NCI-H460 (cell line): ENCODE measurements around the gene CCND3. TPM values are rescaled to one million over a fixed set of nuclear protein-coding genes. Genes with fewer than 3 reads are reported as not detected.

Experiments
- DNase-seq: peaks from one replicate; pipeline ENCODE4 v3.0.0-alpha.2; 2016; ENCODE audit warnings: low read depth; ENCODE audit errors: extremely low read depth
- polyA plus RNA-seq: library from polyadenylated mRNA; depleted of rRNA; stranded (reverse); fragments of >200 nt; gene quantifications from 2 replicates; pipeline ENCODE4 v1.2.3, GENCODE V29; 2014; cell fraction: nucleus; rRNA removed
- total RNA-seq: library from RNA; depleted of rRNA; stranded (reverse); fragments of >200 nt; shearing (Covaris generic); gene quantifications from 2 replicates; pipeline ENCODE4 v1.2.3, GENCODE V29; 2014; rRNA removed

Gene CCND3
- total RNA-seq: 18.9 and 19.8 TPM in 2 replicates
- polyA plus RNA-seq: 45.0 and 45.5 TPM in 2 replicates

DNA sequence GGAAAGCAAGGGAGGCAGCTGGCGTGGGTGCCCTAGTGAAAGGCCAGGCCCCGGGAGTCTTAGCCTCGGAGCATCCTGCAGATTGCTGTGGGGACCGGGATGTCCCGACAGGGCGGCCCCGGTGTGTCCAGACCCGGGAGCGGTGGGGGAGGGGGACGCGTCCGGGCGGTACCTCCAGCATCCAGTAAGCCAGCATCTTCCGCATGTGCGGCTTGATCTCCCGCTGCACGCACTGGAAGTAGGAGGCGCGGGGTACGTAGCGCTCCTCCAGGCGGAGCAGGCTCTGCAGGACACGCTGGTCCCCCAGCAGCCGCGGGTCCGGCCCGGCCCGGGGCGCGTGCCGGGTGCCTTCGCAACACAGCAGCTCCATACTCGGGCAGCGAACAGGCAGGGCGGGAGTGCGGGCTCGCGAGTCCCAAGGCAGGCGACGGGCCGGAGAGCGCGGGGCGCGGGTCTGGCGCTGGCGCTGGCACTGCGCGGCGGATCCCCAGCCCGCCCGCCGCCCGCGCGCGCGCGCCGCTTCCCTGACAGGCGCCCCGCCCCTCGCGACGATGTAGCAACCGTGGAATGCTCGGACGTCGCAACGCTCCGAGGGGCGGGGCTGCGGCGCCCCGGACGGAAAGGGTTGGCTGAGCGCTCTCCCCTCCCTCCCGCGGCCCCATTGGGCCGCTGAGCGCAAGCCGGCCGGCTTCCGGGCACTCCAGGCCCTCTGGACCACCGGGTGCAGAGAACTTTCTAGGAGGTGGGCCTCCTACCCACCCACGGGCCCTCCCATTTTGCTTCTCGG is at the start of gene CCND3:
TSS of gene CCND3 (minus strand) at position 529 of the 787 bp plus-strand sequence. CDS start at position 370, 159 bp downstream.
- peak; percentile 82 for DNase-seq

GRCh38 chr6:41986339-41986738 is 44.7 kb upstream of the CCND3 start:
- DNase-seq: no peak

GRCh38 chr6:41984623-41985022 is 43.0 kb upstream of the CCND3 start:
- no peak for DNase-seq

- no peak for DNase-seq
These were observed 35.3 kb upstream of the CCND3 start for GRCh38 chr6:41976794-41977484.

DNA sequence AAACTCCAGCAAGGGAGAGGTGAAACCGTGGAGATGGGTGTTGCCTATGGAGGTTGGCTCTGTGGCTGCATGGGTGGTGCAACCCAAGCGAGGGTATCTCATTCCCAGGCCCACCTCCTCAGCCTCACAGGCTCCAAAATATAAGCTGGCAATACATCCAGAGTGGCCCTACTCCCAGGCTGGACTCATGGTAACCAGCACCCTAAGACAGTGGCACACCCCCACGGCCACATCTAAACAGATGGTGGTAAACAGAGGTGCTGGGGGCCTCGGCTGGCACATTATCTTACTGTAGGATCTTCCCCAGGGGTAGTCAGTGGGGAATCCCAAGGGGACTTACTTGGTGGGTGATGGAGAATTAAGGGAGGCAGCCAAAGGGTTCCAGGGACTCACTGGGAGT is 33.7 kb upstream of the CCND3 start:
- no peak for DNase-seq

DNA sequence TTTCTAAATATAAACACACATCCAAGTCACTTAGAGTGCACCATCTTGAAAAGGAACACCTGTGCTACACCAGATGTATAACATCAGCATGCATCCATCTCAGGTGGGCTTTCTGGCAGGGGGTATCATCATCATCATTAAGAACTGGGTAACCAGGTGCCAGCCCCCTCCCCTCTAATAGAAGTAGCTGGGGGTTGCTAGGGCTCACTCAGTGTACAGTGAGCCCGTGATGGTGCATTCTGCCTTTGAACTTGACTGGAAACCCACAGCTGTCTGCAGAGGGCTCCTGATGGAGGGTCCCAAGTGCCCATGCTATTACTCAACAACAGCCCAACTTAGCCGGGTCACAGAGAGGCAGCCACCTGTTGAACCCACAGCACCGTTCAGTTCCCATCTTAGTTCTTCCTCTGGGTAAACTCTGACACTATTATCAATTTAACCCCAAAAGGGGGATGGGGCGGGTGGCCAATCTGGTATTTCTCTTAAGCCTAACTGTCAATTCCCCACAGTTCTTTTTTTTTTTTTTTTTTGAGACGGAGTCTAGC is 32.7 kb upstream of the CCND3 start:
- DNase-seq: no peak

DNA sequence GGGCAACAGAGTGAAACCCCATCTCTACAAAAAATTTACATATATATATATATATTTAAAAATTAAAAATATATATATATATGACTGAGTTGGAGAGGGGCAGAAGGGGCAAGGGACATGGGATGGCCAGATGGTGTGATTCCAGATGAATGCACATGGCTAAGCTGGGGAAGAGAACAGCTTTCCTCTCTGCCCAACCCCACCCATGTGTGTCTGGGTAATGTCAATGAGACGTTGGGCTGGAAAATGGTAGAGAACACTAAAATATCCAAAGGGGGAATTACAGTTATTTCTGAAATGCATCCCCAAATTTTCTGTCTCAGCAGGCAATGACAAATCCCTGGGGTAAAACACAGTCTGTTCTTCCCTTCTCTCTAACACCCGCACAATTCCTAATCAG is 31.2 kb upstream of the CCND3 start:
- DNase-seq: no peak

DNA sequence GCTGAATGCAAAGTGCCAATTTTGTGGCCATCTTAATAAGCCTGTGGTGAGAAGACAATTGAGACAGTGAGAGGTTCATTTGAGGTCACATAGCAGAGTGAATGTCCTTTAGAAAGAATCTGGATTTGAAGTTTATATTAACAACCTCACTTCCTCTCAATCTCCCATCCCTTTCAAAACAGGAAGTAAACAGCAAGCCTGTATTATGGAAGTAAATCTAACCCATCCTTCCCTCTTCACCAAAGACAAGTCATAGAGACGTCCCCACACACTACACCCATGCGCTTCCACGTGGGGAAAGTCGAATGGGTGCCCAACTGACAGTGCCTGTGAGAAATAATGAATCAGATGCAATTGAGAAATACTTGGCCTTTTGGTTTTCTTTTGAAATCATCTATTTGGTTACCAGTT is 28.8 kb upstream of the CCND3 start:
- DNase-seq: no peak

DNA sequence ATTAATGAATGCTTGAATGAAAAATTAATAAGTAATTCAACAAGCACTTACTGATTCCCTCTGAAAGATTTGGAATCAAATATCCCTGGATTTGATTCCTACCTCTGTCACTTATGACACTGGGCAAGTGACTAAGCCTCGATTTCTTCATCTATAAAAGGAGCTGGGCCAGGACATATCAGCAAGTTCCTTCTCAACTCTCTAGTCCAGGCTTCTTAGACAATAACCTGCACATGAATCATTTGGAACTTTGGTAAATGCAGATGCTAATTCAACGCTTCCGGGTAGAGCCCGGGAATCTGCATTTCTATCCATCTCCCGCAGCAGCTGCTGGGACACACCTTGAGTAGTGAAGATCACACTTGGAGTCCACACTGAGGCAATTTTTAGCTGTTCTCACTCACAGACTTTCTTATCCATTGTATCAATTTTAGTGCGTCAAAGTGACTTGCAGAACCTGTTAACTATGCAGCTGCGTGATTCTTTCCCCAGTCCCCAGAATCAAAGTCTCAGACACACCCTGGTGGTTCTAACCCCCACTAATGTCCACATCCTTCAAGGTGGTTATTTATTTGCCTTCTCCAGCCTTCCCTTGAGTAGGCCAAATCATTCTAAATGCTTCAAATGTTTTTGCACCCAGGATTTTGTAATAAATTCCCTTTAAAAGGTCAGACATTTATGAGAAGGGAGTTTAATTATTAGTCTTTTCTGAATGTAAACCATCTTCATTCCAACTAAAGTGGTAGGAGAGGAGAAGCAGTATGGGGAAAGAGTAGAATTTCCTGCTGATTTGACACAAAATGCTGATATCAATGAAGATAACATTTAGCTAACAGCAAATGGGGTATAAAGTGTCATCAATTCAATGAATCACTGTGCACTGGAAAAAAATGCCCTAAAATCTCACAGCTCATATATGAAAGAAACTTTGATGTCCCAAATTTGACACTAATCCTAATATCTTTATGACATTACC is 26.0 kb upstream of the CCND3 start:
- no peak for DNase-seq

DNA sequence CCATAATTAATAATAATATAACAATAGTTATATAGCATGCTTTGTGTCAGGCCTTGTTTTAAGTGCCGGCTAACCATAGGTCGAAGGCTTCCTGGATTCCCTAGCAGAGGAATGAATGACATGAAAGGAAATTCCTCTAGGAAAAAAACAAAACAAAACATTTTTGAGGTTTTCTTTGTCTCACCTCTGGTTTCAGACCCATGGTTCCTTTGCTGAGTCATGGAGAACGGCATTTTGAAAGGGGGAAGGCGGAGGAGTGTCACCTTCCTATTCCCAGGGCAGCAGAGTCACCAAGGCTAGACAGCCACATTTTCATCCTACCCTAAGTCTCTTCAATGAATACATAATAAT is 25.3 kb upstream of the CCND3 start:
- DNase-seq: no peak

DNA sequence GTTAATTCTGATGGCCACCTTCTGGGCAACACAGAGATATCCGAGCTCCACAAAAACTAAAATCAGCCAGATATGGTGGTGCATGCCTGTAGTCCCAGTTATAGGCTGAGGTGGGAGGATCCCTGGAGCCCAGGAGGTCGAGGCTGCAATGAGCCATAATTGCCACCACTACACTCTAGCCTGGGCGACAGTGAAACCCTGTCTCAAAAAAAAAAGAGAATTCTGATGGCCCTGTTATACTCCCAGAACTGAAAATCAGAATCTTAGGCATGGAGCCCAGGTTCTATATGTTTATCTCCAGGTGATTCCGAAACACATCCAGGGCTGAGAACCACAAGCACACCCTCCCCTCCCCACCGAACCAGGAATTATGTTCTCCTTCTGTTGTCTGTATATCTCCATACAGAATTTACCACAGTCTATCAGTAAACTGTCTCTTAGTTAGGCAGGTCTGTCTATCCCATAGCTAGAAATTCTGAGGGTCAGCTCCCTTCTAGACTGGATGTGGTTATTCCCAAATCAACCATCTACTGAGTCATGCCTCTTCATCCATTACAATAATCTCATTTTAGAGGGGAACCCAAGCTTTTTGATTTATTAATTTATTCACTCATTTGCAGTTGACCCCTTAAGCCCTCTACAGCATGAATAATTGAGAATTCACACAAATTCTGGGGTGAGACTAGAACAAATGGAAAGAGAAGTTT is 24.8 kb upstream of the CCND3 start:
- no peak for DNase-seq

DNA sequence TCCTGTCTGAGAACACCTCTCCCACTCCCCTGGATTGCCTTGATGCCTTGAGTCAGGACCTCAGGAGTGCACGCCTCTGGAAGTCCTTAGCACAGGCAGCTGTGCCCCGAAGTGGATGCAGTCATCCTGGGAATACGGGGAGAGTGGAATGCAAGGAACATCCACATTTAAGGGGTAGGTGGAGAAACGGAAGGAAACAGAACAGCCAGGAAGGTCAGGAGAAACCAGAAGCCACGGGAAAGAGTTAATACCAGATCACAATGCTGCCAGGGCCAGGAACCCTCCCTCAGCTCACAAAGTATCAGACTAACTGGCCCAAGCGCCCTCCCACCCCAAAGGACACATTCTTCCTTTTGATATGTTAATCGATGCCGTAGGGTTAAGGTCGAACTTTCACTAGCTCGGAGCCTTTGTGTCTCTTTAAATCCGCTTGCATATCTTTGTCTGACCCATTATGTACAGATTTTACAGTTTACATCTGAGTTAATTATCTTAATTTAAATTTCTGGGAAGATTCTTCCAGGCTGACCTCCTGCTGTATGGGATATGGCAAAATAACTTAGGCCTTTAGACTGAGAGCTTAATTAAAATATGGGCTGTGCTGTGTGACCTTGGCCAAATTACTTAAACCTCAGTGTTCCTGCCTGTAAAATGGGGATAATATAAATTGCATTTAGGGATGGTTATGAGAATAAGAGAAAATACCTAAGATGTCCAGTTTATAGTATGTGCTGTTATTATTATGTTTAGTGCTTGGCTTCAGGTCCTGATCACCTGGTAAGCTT is 24.0 kb upstream of the CCND3 start:
- no peak for DNase-seq

GRCh38 chr6:41964201-41964887 is 22.7 kb upstream of the CCND3 start:
- DNase-seq: no peak

DNA sequence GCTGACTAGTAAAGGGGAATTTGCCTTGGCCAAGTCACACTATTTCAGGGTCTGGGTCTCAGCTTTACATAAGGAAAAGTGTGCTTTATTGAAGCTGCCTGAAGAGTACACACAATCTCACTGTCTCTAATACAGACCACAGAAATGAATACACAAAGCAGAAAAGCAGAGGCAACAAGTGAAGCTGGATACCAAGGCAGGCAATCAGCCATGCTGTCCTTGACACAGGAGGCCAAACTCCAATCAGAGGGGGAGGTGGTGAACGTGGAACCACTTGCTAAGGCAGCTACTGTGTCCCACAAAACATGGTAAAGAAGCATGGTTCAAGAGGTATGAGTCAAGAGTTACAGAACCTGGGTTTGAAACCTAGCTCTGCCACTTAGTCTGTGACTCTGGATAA is 21.8 kb upstream of the CCND3 start:
- DNase-seq: no peak

DNA sequence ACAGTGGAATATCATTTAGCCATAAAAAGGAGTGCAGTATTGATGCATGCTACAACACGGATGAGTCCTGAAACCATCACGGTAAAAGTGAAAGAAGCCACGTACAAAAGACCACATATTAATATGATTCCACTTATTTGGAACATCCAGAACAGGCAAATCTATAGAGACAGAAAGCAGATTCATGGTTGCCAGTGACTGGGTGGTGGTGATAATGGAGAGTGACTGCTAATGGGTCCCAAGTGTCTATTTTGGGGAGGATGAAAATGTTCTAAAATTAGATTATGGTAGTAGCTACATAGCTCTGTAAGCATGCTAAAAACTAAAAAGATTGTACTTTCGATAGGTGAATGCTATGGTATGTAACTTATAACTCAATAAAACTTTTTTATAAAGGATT is 18.4 kb upstream of the CCND3 start:
- no peak for DNase-seq

GRCh38 chr6:41958022-41958856 is 16.6 kb upstream of the CCND3 start:
- no peak for DNase-seq

GRCh38 chr6:41957117-41957516 is 15.5 kb upstream of the CCND3 start:
- DNase-seq: no peak

DNA sequence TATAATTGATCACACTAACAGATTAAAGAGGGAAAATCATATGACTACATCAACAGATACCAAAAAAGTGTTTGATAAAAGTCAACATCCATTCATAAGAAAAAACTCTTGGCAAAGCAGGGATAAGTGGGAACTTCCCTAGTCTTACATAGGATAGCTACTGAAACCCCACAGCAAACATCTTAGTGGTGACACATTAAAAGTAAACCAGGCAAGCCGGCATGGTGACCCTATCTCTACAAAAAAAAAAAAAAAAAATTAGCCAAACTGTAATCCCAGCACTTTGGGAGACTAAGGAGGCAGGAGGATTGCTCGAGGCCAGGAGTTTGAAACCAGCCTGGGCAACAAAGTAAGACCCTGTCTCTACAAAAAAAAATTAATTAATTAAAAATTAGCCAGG is 13.8 kb upstream of the CCND3 start:
- DNase-seq: no peak
